ENCODE measurements around the gene PPP1R1C. TPM values are rescaled to one million over a fixed set of nuclear protein-coding genes. Genes with fewer than 3 reads are reported as not detected.
A peak's percentile ranks its signal among the peaks of the same experiment; 100 is the strongest.
"Not testable (repeated sequence)": the region's sequence is repeated elsewhere in the genome, so short reads cannot be mapped to it uniquely, and the experiment has no call there.

Gene PPP1R1C
- total RNA-seq, 3 donors from 2014 or later = 0.75 TPM; not detected in 2

GRCh38 chr2:181953881-181954537 lies 31.6 kb upstream of the PPP1R1C start:
- Histone ChIP-seq H3K36me3 (ENCODE audit: low read depth) (no peaks in the 10 kb centered on the region), H3K9me3 (no peaks in the 10 kb centered on the region), H3K4me3 (no peak overlapping the region), H3K4me1 (ENCODE audit: low read depth) (no peaks in the 10 kb centered on the region)
- peak; percentile 92 for ATAC-seq
- peak in 2 of 3 donors; percentile 50 to 83 for DNase-seq
- intact Hi-C loops (cut with DNase I, micrococcal nuclease) = loop anchor here in 1 of 2 donors (10.0 kb wide), 1 partner anchor 111 kb away; no protein-coding TSS in a partner anchor
- TF ChIP-seq CTCF (IDR thresholded peaks at IDR 0.05) = peak; percentile 33

- DNase-seq = no peak
- no peaks in the 10 kb centered on the region for H3K36me3 ChIP-seq (ENCODE audit: low read depth)
- H3K4me1 ChIP-seq (ENCODE audit: low read depth) = no peaks in the 10 kb centered on the region
- H3K4me3 ChIP-seq = no peak overlapping the region
- no peaks in the 10 kb centered on the region for H3K9me3 ChIP-seq
- intact Hi-C loops (cut with DNase I, micrococcal nuclease) = loop anchor here in 1 of 2 donors (10.0 kb wide), 1 partner anchor 110 kb away; no protein-coding TSS in a partner anchor
- TF ChIP-seq CTCF (IDR thresholded peaks at IDR 0.05) = no peak
- peak; percentile 44 for ATAC-seq
Observed at GRCh38 chr2:181954538-181954883, 31.1 kb upstream of the PPP1R1C start.

- no peak overlapping the region for H3K4me3 ChIP-seq
- intact Hi-C loops (cut with DNase I, micrococcal nuclease) = loop anchor here in 1 of 2 donors (10.0 kb wide), 1 partner anchor 110 kb away; no protein-coding TSS in a partner anchor
Observed at GRCh38 chr2:181955010-181955409, 30.6 kb upstream of the PPP1R1C start.

GRCh38 chr2:181955866-181956265 lies 29.8 kb upstream of the PPP1R1C start:
- not testable (repeated sequence) for H3K4me3 ChIP-seq; H3K9me3 ChIP-seq; DNase-seq; H3K36me3 ChIP-seq (ENCODE audit: low read depth); ATAC-seq; H3K4me1 ChIP-seq (ENCODE audit: low read depth)
- intact Hi-C loops (cut with DNase I, micrococcal nuclease) = loop anchor here in 1 of 2 donors (10.0 kb wide), 1 partner anchor 109 kb away; no protein-coding TSS in a partner anchor

More at GRCh38 chr2:181955010-181955409, 30.6 kb upstream of the PPP1R1C start:
- Histone ChIP-seq H3K36me3 (ENCODE audit: low read depth) (no peaks in the 10 kb centered on the region), H3K4me1 (ENCODE audit: low read depth) (no peaks in the 10 kb centered on the region), H3K9me3 (no peaks in the 10 kb centered on the region)
- TF ChIP-seq CTCF (IDR thresholded peaks at IDR 0.05) = no peak
- DNase-seq (no peak), ATAC-seq (no peak)

GRCh38 chr2:181957668-181958067 lies 28.0 kb upstream of the PPP1R1C start:
- TF ChIP-seq CTCF (IDR thresholded peaks at IDR 0.05) = no peak
- intact Hi-C loops (cut with DNase I, micrococcal nuclease) = loop anchor here in 1 of 2 donors (10.0 kb wide), 1 partner anchor 107 kb away; no protein-coding TSS in a partner anchor
- ATAC-seq (no peak), DNase-seq (no peak)
- Histone ChIP-seq H3K4me3 (no peak overlapping the region), H3K9me3 (no peaks in the 10 kb centered on the region), H3K36me3 (ENCODE audit: low read depth) (no peaks in the 10 kb centered on the region), H3K4me1 (ENCODE audit: low read depth) (no peaks in the 10 kb centered on the region)

- H3K9me3 ChIP-seq = no peaks in the 10 kb centered on the region
- H3K4me1 ChIP-seq (ENCODE audit: low read depth) = no peaks in the 10 kb centered on the region
- no peak for DNase-seq
- H3K36me3 ChIP-seq (ENCODE audit: low read depth) = no peaks in the 10 kb centered on the region
- H3K4me3 ChIP-seq = no peak overlapping the region
- intact Hi-C loops (cut with DNase I, micrococcal nuclease) = loop anchor here in 1 of 2 donors (10.0 kb wide), 1 partner anchor 106 kb away; no protein-coding TSS in a partner anchor
- TF ChIP-seq CTCF (IDR thresholded peaks at IDR 0.05) = no peak
- no peak for ATAC-seq
Observed at GRCh38 chr2:181958726-181959125, 26.9 kb upstream of the PPP1R1C start.
